GM21576 (cell line): ENCODE measurements around the gene AGRP.

ENCODE experiments used
- ATAC-seq: cut with Tn5 transposase; IDR thresholded peaks from one replicate; pipeline ENCODE4 v1.9.1; 2021; ENCODE audit warnings: mild to moderate bottlenecking, moderate library complexity; ENCODE audit not compliant: unreplicated experiment

Gene AGRP

DNA sequence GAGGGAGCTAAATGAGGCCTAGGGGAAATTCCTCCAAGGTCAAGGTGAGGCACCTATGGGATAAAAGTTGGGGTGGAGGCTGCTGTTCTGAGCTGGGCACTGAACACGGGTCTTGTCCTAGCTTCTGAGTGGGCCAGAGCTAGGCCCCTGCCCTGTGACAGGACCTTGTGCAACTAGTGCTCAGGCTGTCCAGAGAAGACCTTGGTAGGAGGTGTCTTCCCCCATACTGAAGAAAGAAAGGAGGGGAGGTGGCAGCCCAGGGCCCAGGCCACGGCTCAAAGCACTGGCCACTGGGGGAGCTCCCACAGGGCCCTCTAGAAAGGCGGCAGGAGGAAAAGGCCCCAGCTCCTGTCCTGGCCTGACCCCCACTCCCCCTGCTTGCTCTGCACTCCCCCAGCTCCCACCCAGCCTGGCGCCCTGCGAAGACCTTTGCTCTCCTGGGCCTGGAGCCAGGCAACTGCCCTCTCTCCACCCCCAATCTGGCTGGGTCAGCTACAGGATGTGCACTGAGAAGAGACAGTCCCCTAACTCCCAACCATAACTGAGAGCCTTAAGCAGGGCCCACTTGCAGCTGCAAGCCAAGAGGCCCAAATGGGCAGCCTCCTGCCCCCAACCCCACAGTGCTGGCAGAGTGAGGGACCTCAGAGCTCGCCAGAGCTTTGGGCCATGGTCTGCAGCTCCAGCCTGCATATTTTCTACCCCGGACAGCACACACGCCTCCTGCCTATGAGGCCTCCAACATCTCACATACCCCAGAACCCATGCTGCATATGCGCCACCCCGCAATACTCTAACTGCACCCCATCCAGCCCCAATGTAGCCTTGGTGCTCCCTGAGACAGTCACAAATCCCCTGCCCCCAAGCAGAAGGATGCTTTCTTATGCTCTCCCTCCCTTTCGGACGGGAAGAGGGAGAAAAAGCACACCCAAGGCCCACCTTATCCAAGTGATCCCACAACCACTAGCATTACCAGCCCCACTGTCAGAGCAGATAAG, 37.1 kb downstream of the AGRP start:
- no peak for ATAC-seq

DNA sequence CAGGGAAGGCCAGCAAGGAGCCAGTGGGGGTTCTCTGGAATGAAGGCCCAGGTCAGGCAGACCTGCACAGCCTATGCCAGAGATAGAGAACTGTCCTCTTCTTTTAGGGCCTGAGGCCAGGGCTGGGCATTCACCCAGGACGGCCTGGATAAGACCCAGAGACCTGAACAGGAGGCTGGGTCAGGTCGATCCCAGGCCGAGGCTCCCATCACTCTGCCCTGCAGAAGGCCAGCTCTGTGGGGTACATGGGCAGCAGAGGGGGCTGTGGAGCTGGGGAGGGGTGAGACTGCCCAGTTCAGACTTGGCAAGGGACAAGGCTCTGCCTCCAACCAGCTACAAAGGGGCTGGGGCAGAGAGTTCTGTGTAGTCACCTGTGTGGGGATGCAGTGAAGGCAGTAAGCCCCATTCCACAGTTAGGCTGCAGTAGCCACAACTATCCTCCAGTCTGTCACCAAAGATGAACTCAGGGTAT, 37.9 kb downstream of the AGRP start:
- ATAC-seq = no peak

GRCh38 chr16:67445126-67445426, 38.3 kb downstream of the AGRP start:
- ATAC-seq = no peak

GRCh38 chr16:67444259-67445125, 38.9 kb downstream of the AGRP start:
- ATAC-seq = no peak

GRCh38 chr16:67443265-67443664, 40.1 kb downstream of the AGRP start:
- ATAC-seq = no peak

DNA sequence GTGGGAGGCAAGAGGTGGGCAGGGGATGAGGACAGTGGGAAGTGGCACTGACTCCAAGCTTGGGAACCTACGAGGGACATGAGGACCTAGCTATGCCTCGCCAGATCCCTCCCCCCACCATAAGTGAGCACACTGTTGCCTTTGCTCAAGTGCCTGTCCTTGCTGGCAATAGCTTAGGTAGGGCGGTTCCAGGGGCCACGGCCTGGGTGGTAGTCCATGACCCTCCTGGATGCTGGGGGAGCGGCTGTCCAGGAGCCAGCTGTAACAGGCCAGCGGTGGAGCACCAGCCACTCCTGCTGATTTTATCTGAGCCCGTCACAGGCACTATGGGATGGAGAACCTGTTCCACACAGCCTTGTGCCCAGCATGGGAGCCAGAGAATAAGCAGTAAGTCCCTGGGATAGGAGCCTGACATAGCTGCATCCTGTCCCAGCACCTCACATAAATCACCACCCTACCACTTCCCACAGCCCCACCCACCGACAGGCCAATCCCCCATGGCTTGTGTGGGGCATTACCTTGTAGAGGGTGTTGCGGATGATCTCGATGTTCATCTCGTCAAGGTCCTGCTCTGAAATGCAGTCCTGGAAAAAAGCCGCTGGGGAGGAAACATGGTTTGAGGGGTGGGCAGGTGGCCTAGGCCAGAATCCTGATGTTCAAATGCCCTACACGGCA, 40.6 kb downstream of the AGRP start:
- no peak for ATAC-seq

- no peak for ATAC-seq
Observed at GRCh38 chr16:67441907-67442306, 41.4 kb downstream of the AGRP start.

GRCh38 chr16:67441271-67441753, 42.0 kb downstream of the AGRP start:
- no peak for ATAC-seq

GRCh38 chr16:67438824-67439393, 44.4 kb downstream of the AGRP start:
- no peak for ATAC-seq

GRCh38 chr16:67438098-67438791, 45.1 kb downstream of the AGRP start:
- no peak for ATAC-seq

GRCh38 chr16:67437513-67437912, 45.8 kb downstream of the AGRP start:
- no peak for ATAC-seq

- ATAC-seq = no peak
Observed at GRCh38 chr16:67436640-67437193, 46.6 kb downstream of the AGRP start.

GRCh38 chr16:67435758-67436164, 47.6 kb downstream of the AGRP start:
- no peak for ATAC-seq

DNA sequence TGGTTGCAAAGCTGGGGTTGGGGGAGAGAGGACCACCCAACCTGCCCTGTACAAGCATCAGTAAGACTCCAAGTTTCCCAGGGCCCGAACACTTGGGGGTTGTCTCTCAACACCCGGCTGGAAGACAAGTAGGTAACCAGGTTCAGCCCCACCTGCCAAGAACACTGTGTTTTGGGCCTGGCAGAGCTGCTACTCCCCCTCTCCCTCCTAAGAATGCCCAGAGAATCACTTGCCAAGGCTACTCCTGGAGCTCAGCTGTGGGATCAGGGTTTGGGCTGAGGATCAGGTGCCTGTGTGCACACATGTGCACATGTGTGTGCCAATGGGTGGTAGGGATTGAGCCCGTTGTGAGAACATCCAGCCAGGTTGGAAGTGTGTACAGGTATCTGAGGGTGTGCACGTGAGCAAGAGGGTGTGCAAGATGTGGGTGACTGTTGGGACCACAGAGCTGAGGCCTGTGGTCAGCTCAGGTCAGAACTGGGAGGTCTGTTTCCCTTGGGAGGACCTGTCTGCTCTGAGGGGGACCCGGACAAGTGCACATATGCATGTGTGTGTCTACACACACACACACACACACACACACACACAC, 50.1 kb downstream of the AGRP start:
- ATAC-seq = no peak
